NOMO-1 (cell line): ENCODE measurements around the gene OR52N2.

Experiments used
- DNase-seq, 2 experiments: peaks; one replicate each; lab custom pipeline; 2025; ENCODE audit not compliant: unreplicated experiment in 2 of 2; lab: John Stamatoyannopoulos, UW

The OR52N2 gene

DNA sequence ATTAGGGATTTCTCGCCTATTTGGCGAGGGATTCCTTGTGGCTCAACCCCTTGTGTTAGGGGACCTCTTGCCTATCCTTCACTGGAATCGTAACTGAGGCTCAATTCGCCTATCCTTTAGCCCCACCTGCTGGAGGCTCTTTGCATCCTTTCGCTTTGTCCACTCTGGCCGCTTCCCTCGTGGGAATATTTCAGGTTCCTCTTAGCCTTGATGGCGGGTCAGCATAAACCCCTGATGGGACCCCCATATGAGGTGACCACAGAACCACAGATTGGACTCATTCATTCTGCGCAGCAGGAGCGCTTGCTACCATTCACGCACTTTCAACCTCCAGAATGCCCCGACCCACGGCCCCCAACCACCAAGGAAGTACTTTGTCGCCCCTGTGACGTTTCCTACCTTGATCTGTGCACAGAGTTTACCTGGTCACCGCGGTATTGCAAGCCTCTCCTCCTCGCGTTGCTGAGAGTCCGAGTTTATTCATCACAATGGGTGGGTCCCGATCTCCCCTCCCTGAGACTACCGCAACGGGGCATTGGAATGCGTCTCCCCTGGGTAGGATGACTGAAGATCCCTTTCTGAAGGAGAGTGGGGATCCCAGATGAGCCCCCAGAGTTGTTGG lies at the start of gene OR52N2:
Gene OR52N2 (plus strand): TSS at position 425 of the 622 bp plus-strand sequence. CDS start 11,412 bp downstream, outside the sequence.
- peak; percentile 72 to 73 for DNase-seq

DNA sequence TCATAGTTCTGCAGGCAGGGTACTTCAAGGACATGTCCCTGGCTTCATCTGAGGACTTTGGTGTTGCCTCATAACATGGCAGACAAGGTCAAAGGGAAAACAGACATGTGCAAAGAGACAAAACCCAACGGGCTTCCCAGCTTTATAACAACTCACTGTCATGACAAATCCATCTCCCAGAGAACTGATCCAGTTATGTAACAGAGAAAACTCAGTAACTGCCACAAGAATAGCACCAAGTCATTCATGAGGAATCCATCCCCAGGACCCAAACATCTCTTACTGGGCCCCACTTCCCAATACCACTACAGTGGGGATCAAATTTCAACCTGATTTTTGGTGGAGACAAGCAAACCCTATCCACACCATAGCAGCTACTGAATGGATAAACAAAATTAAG lies 41.7 kb upstream of the OR52N2 start:
- no peak for DNase-seq

DNA sequence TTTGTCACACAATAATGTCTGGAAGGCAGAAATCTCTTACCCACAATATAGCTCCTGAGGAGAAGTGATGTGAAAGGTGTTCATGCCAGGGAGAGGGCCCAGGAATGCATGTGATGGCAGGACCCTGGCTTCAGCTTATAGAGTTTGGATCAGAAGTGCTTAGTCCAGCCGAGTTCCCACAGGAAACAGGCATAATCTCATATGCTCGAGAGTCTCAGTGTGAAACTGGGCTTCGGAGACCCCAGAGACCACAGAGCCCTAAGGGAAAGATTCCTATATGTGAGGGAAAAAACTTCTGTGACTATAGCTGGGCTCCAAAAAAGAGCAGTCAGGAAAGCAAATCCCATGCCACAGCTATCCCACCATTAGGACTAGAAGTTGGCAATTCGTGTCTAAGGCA lies 25.5 kb upstream of the OR52N2 start, which contains the start of gene OR52N5:
Gene OR52N5 (minus strand): TSS at position 101 of the 400 bp plus-strand sequence. CDS start 4,721 bp downstream, outside the sequence.
- no peak for DNase-seq

DNA sequence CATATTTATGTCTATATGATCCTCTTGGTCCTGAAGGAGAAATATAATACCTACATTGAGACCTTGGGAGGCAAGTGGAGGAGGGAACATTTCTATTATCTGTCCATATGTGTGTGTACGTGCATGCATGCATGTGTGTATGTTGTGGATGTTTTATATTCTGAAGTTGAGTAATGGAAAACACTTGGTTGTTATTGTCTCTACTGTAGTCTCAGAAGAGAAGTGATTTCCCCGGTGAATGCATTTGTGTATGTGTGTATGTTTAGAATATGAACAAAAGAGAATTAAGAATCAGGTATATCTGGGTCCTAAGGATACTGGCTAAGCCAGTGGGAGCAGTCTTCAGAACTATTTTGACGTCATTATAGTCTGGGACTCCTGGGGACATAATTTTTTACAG lies 17.6 kb upstream of the OR52N2 start, which contains the start of gene OR52N1:
Gene OR52N1 (minus strand): TSS at position 101 of the 400 bp plus-strand sequence. CDS start 2,449 bp downstream, outside the sequence.
- DNase-seq = no peak

DNA sequence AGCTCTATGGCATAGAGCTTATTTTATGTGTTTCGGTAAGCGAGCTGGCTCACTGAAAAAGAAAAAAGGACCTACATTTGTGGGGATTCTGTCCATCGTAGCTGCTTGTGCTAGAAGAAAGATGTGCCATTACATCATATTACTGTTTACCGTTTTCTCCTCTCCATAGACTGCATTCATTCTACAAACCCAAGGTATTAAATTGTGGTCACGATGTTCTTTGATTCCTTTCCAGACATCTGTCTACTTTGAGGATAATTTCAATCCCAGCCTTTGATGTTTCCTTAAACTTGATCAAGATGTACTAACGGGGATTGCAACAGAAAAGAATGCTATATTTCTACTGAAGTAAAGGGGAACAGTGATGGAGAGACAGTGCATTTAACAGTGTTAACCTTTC lies 12.2 kb upstream of the OR52N2 start:
- DNase-seq = no peak

DNA sequence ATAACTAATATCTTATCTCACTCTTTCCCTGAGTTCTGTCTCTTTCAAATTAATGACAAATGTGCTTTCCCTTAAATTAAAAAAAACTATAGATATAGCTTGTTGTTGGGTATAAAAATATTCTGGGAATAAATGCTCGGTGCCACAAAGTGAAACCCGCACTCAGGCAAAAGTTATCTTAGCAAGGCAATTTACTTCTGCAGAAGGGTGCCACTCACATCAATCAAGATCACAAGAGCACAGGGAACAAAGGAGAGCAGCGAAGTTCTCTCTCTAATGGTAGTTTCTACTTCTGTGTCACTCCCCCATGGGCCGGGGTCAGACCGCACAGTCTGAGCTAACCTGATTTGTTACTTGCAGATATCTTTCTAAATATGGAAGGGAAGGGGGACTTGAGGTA lies 4.7 kb upstream of the OR52N2 start:
- no peak for DNase-seq

DNA sequence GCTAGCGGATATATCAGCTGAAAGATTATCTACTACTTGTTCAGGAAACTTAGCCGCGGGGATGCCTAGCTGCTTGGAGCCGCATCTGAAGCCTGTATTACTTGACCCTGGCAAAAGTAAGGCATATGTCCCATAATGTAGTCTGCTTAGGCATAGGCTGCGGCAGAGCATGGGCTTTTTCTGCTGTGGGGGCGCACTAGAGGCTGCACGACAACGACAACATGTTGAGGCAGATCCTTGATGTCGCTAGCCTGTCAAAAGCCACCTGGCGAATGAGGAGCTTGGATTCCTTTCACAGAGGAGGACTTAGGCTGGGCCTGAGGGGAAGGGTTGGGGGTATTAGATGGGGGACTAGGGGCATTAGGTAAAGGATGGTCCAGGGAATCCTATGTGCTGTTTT lies 1.1 kb upstream of the OR52N2 start:
- no peak for DNase-seq

DNA sequence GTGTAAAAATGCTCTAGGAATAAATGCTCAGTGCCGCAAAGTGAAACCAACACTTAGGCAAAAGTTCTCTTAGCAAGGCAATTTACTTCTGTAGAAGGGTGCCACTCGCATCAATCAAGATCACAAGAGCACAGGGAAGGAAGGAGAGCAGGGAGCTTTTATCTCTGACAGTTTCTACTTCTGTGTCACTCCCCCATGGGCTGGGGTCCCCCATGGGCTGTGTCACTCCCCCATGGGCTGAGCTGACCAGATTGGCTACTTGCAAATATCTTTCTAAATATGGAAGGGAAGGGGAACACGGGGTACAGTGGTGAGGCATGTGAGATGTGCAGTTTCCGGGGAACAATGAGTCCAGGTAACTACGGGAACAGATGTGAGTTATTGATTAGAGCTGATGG lies 397 bp downstream of the OR52N2 start:
- DNase-seq = peak in 1 of 2 experiments; percentile 10

DNA sequence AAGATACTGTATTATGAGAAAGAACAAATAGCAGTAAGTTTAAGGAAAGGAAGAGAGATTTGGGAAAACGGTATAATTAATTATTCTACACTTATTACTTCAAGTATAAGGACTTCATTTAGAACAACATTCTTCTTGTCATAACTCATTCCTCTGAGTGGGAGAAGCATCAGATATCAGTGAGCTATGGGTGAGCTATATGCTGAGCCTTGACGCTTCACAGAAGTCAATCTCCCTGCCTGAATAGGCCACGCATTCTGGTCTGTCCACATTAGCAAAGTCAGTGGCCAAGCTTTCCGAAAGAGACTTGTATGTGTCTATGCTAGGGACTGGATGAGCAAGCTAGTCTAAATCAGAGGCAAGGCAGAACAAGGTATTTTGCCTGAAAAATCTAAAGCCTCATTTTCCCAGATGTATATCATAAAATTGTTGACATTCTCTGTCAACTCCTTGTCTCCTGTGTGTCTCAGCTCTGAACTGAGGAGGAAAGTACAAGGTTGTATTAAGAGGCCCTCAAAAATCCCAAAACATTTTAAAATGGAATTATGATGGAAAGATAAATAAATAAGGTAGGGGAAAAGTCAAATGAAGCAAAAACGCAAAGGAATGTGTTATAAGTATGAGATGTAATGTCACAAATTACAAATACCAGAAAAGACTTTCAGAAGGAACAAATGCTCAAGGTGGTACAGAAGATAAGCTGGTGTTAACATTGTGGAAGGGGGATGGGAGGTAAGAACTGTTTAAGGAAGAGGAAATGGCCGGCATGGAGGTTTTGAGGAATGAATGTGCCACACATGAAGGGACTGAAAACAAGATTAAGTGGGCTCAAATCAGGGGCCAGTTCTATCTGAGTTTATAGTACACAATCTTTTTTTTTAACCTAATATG lies 1.4 kb downstream of the OR52N2 start:
- no peak for DNase-seq

DNA sequence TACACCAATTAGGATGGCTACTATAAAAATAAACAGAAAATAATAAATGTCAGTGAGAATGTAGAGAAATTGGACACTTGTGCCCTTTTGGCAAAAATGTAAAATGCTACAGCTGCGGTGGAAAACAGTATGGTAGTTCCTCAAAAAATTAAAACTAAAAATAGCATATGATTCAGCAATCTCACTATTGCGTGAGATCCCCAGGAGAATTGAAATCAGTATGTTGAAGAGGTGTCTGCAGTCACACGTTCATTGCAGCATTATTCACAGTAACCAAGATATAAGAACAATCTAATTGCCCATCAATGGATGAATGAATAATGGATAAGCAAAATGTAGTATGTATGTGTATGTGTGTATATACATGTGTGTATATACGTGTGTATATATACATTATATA lies 6.8 kb downstream of the OR52N2 start:
- DNase-seq = peak; percentile 56 to 85

DNA sequence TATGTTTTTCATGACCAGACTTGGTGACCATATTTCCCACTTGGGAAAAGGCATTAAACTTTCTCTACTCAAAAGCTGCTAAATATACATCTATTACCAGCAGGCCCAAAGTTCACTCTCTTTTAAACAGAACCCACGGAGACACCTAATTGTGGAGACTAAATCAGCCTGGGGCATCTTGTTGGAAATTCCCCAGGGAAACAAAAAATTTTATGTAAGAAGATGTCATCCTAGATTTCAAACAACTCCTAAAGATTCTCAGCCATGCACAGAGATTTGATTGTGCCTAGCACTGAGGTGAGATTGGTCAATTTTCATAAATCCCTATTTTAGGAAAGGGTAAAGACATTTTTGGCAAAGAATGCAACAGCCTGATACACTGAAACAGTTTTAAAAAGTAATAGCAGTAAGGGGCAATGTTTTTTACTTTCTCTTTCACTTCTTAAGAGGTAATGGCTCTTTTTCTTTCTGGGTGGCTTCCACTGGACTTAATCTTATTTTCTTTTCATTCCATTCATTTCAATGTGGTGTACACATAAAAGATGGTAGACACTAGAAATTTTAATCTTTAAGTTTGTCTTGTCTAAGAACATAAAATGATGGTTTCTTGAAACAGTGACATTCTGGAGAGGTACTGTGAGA lies 9.6 kb downstream of the OR52N2 start:
- DNase-seq = peak in 1 of 2 experiments; percentile 43

DNA sequence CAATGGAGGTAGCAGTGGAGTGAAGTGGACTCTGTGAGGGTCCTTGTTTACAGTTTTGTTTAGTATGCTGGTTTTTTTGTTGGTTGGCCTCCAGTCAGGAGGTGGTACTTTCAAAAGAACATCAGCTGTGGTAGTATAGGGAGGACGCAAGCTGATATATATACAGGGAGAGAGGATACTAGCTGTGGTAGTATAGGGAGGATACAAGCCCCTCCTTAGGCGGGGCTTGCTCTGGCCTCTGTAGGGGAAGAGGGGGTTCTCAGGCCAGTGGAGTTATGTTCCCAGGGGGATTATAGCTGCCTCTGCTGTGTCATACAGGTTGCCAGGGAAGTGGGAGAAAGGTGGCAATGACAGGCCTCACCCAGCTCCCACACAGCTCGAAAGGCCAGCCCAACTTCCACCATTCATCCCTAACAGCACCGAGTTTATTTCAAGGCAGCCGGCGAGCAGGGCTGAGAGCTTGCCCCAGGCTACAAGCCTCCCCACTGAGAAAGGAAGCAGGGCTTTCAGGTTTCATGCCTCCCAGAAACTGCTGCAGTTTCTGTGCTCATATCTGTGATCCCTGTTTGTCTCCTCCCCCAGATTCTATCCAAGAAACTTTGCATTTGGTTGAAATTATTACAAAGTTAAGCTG lies 22.6 kb downstream of the OR52N2 start:
- no peak for DNase-seq

DNA sequence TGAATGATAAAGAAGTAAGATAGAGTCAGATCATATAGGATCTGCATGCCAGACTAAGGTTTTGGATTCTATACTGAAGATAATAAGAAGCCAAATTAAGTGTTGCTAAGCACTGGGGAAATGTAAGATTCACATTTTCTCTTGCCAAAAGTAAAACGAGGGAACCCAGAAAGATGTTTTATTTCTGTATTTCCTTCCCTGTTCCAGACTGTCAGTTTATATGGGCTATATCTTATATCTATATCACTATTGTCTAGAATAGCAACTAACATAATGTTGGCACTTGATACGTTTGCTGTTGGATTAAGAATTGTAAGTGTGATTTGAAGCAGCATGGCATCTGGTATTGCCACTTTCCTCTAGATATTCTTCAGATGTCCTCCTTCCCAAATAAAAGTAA lies 24.7 kb downstream of the OR52N2 start:
- DNase-seq = no peak

DNA sequence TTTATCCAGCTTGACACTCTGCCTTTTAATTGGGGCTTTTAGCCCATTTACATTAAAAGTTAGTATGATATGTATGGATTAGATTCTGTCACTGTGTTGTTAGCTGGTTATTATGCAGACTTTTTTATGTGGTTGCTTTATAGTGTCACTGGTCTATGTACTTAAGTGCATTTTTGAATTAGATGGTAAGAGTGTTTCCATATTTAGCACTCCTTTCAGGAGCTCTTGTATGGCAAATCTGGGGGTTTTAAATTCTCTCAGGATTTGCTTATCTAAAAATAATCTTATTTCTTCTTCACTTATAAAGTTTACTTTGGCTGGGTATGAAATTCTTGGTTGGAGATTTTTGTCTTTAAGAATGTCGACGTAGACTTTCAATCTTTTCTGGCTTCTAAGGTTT lies 29.0 kb downstream of the OR52N2 start:
- no peak for DNase-seq

DNA sequence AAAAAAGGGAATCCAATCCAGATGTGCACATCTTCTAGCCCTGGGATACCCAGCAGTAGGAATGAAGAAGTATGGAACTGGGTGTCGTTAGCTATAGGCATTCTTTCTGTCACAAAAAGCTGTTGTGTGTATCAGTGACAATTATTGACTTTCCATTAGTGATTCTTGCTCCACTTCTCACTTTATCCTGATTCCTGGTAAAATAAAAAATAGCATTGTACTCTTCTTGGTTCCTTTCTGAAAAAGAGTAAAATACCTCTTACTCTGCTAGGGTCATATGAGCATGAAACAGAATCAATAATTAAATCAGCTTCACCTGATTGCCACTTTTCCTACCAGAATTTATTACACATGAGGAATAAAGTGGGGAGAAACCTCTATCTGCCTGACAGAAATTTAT lies 33.1 kb downstream of the OR52N2 start, which contains the start of gene OR52E6:
Gene OR52E6 (minus strand): TSS at position 101 of the 400 bp plus-strand sequence. CDS start 0 bp downstream, at position 101.
- no peak for DNase-seq

DNA sequence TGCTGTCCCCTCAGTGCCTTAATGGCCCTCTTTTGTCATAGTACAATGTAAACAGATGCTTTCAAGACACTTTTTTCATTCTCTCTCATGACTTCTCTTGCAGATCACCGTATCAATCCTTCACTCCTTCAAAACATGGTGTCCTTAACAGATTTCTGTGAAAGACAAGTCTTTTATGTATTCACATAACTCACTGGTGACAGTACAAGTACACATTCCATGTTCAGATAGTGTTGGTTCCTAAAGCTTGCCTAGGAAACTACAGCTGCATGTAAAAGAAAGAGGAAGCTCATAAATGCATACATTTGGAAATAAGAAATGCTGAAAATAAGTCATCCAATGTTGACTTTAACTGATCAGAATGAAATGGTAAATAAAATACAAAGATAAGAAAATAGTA lies 38.0 kb downstream of the OR52N2 start:
- DNase-seq = no peak

DNA sequence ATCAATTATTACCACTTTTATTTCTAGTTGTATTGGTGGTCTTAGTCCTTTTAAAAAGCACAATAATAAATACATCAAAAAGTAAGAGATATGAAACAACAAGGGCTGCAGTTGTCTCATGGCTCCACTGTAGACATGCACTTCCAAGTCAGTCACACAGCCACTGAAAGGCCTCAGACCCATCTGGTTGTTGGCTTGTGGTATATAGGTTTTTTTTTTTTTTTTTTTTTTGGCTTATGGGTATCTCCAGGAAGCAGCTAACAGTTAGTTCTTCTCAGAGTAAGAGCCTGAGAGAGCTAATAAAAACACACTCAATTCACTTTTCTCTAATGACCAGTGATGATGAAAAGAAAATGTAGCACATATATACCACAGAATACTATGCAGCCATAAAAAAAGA lies 39.0 kb downstream of the OR52N2 start:
- DNase-seq = no peak

DNA sequence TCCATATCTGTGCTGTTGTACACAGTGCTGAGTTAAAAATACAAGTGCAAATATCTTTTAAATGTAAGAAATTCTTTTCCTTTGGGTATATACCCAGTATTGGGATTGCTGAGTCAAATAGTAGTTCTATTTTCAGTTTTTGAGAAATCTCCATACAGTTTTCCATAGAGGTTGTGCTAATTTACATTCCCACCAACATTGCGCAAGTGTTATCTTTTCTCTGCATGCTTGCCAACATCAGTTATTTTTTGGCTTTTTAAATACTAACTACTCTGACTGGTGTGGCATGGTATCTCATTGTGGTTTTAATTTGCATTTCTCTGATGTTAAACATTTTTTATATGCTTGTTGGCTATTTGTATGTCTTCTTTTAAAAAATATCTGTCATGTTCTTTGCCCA lies 42.3 kb downstream of the OR52N2 start:
- DNase-seq = no peak

DNA sequence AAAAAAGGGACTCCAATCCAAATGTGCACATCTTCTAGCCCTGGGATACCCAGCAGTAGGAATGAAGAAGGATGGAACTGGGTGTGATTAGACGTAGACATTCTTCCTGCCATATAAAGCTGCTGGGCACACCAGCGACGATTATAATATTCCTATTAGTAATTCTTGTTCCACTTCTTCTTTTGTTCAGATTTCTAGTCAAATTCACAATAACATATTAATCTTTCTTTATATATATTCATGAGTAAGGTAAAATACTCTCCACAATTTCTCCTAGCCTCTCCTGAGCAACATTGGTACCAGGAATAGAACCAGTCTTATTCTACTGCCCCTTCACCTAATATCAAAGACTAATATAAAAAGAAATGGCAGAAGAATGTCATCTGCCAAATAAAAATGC lies 48.9 kb downstream of the OR52N2 start, which contains the start of gene OR52E8:
Gene OR52E8 (minus strand): TSS at position 101 of the 400 bp plus-strand sequence. CDS start 0 bp downstream, at position 101.
- DNase-seq = no peak

DNA sequence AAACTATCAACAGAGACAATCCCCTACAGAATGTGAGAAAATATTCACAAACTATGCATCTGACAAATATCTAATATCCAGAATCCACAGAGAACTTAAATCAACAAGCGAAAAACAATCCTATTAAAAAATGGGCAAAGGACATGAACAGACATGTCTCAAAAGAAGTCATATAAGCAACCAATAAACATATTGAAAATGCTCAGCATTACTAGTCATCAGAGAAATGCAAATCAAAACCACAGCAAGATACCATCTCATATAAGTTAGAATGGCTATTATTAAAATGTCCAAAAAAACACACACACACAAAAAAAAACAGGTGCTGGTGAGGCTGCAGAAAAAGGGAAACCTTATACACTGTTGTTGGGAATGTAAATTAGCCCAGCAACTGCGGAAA lies 57.1 kb downstream of the OR52N2 start:
- no peak for DNase-seq
